Activated T-helper 1 cell treated with anti-CD3 and anti-CD28 coated beads, Interleukin-12 subunit alpha, Interleukin-12 subunit beta, Interleukin-2, Interleukin-4 antibody, amounts not matched to agents 30 ng/mL and 10 ng/mL and 1 ng/mL, durations not matched to agents 14 hours and 24 hours and 36 hours (primary cell): ENCODE results near the gene NATD1. TPM values are rescaled to one million over a fixed set of nuclear protein-coding genes. Genes with fewer than 3 reads are reported as not detected.
A peak's percentile ranks its signal among the peaks of the same experiment; 100 is the strongest.

Source experiments
- DNase-seq: peaks from one replicate; pipeline ENCODE4 v3.0.0; 2021; ENCODE audit warnings: low spot score
- H3K27ac Mint-ChIP-seq: one replicate; pipeline ENCODE4 v1.8.0; 2021; ENCODE audit warnings: mild to moderate bottlenecking, mixed read lengths
- H3K27me3 Mint-ChIP-seq: one replicate; pipeline ENCODE4 v1.8.0; 2022; ENCODE audit warnings: mild to moderate bottlenecking, moderate library complexity, mixed read lengths; ENCODE audit not compliant: insufficient read depth
- H3K36me3 Mint-ChIP-seq: one replicate; pipeline ENCODE4 v1.8.0; 2021; ENCODE audit warnings: low read depth, mixed read lengths
- H3K4me1 Mint-ChIP-seq: one replicate; pipeline ENCODE4 v1.8.0; 2021; ENCODE audit warnings: low read depth, mixed read lengths
- H3K4me3 Mint-ChIP-seq: one replicate; pipeline ENCODE4 v1.8.0; 2021; ENCODE audit warnings: mild to moderate bottlenecking, moderate library complexity, mixed read lengths
- H3K9me3 Mint-ChIP-seq: one replicate; pipeline ENCODE4 v1.8.0; 2021; ENCODE audit warnings: mixed read lengths
- intact Hi-C: fragments of 100-400 bp; cut with micrococcal nuclease; formaldehyde crosslinking; loops from one replicate; pipeline ENCODE4 v1.15.1; 2024
- total RNA-seq: library from RNA; stranded (reverse); gene quantifications from 2 replicates; pipeline ENCODE4 v1.2.3, GENCODE V29; 2022

NATD1 gene
- total RNA-seq, 1 donor from 2014 or later: 1.6 TPM

GRCh38 chr17:21295036-21295952 is 42.1 kb upstream of the NATD1 start:
- Mint-ChIP-seq H3K36me3 (peaks cover 13% of the 10 kb centered on the region), H3K27me3 (no peaks in the 10 kb centered on the region), H3K27ac (no peak overlapping the region)

DNA sequence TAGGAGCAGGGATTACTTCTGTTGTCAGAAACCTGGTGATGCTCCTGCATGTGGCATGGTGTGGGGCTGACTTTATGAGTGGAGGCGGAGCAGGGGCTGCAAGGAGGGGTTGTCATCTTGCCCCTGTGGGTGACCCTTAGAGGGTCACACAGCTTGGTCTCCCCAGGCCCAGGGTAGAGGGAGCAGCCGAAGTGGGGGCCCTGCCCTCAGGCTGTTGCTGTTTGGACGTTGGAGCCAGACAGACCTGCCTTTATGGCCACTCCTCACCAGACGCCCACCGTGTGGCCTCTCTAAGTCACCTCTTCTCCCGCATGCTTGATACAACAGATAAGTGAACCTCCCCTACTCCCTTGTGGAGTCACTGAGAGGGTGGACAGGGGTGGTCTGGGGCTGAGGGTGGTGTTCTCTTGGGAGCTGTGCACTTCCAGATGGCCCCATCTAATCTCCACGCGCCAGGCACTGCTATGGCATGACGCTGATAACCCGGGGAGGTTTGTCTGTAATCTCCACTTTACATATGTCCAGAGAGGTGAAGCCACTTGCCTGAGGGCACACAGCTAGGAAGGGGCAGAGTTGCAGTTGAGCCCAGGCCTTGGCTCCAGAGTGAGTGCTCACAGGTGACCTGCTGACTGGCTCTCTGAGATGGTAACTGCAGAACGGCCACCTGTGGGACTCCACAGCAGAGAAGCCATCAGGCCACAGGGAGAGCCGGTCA is 41.3 kb upstream of the NATD1 start:
- intact Hi-C loops: no loop called here
- no peak for DNase-seq
- Mint-ChIP-seq H3K4me1 (peaks cover 5% of the 10 kb centered on the region), H3K36me3 (peaks cover 9% of the 10 kb centered on the region), H3K27ac (no peak overlapping the region), H3K4me3 (no peak overlapping the region), H3K9me3 (peaks cover 5% of the 10 kb centered on the region), H3K27me3 (no peaks in the 10 kb centered on the region)

More at GRCh38 chr17:21295036-21295952, 42.1 kb upstream of the NATD1 start:
- Mint-ChIP-seq H3K4me1 (peaks cover 5% of the 10 kb centered on the region), H3K4me3 (no peak overlapping the region), H3K9me3 (peaks cover 5% of the 10 kb centered on the region)
- intact Hi-C loops: no loop called here
- DNase-seq: no peak

- Mint-ChIP-seq H3K36me3 (peaks cover 9% of the 10 kb centered on the region), H3K27ac (no peak overlapping the region), H3K4me1 (peaks cover 9% of the 10 kb centered on the region), H3K4me3 (no peak overlapping the region), H3K27me3 (no peaks in the 10 kb centered on the region), H3K9me3 (peaks cover 5% of the 10 kb centered on the region)
- no peak for DNase-seq
- intact Hi-C loops: no loop called here
These were observed 40.6 kb upstream of the NATD1 start for GRCh38 chr17:21293831-21294210.

DNA sequence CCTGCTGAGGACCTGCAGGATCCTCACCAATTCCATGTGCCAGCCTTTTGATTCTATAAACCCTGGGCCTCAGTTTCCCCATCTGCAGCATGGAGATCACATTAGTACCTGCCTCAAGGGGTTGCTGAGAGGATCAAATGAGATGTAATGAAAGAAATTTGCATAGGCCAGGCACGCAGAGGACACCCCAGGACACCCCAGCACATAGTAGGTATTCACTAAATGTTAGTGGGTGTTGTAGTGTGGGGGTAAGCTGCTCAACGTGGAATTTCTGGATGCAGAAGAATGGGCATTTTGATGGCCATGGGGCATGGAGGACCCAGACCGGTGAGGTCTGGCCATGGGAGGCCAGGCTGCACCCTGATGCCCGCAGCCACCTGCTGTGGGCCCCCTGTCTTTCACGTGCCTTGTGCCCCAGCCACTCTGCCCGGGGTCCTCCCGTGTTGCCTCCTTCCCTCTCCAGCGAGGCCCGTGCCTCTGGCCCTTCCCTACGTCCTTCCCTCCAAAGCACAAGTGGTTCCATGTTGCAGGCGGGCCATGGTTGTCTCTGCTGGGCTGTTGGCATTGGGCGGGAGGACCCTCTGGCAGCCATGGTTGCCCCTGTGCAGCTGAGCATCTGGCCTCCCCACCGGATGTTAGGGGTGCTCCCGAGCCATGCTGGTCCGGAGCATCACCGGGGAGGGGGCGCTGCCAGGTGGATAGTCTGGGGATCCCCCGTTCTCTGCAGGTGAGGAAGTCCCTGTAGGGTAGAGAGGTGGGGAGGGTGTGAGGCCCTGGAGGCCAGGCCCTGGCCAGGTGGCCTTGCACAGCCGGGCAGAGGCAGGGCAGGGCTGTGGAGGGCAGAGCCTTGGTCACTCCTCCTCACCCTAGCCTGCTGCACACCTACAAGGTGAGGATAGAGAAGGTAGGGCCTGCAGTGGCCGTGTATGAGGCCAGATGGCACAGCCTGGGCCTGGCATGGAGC is 39.9 kb upstream of the NATD1 start:
- intact Hi-C loops: no loop called here
- Mint-ChIP-seq H3K27me3 (no peaks in the 10 kb centered on the region), H3K27ac (no peak overlapping the region), H3K36me3 (peaks cover 10% of the 10 kb centered on the region), H3K4me3 (no peak overlapping the region), H3K4me1 (peaks cover 15% of the 10 kb centered on the region), H3K9me3 (peaks cover 5% of the 10 kb centered on the region)
- no peak for DNase-seq

DNA sequence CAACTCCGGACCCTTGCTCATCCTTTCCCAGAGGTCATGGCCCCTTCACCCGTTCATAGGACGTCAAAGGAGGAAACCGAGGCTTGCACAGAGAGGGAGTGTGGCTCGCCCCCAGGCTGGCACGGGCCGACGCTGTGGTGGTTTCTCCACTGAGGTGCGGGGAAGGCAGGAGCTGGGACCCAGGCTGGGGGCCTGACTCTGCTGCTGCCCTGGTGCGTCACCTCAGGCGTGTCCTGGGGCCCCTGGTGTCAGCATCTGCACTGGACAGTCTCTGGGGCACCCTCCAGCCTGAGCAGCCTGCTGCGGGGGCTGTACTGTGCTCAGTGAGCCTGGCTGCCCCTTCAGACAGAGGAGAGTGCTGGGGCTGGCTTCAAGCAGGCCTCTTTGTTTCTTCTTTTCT is 38.7 kb upstream of the NATD1 start:
- Mint-ChIP-seq H3K4me1 (peaks cover 26% of the 10 kb centered on the region), H3K9me3 (peaks cover 5% of the 10 kb centered on the region), H3K4me3 (no peak overlapping the region), H3K36me3 (peaks cover 16% of the 10 kb centered on the region), H3K27ac (no peak overlapping the region), H3K27me3 (no peaks in the 10 kb centered on the region)
- no peak for DNase-seq
- intact Hi-C loops: no loop called here

GRCh38 chr17:21291357-21291756 is 38.1 kb upstream of the NATD1 start:
- peaks cover 26% of the 10 kb centered on the region for H3K4me1 Mint-ChIP-seq
- DNase-seq: no peak
- H3K36me3 Mint-ChIP-seq: peaks cover 17% of the 10 kb centered on the region
- no peaks in the 10 kb centered on the region for H3K27me3 Mint-ChIP-seq
- intact Hi-C loops: no loop called here
- H3K9me3 Mint-ChIP-seq: peaks cover 5% of the 10 kb centered on the region
- H3K27ac Mint-ChIP-seq: no peak overlapping the region
- H3K4me3 Mint-ChIP-seq: no peak overlapping the region

DNA sequence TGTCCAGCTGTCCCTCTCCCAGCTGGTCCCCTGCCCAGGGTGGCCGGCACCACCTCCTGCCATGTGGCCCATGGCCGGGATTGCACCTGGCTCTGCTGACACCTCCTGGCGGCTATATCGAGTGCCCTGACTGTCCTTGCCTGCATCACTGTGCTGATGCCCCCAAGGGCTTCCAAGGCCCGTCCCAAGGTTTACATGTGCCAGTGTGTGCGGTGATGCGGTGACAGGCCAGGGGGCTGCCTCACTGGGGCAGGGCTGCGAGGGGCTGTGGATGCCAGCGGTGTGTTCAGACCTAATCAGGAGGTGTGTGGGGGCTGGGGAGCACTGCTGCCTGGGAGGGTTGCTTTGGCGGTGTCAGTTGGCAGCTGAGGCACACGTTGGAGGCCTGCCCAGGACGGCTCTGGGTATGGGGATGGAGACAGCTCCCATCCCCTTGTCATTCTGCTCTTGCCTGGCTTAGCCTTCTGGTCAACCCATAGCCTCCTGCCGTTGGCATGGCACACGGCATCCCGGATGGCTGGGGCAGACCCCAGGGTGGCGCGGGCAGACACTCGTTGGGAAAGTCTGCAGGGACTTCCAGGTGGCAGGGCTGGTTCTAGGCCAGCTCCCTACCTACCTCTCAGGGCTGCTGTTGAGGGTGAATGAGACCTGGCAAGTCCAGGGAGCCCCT is 36.8 kb upstream of the NATD1 start:
- DNase-seq: no peak
- H3K36me3 Mint-ChIP-seq: peaks cover 24% of the 10 kb centered on the region
- no peaks in the 10 kb centered on the region for H3K27me3 Mint-ChIP-seq
- peak overlapping the region; percentile 23 for H3K27ac Mint-ChIP-seq
- no peak overlapping the region for H3K4me3 Mint-ChIP-seq
- intact Hi-C loops: loop anchor here (10.0 kb wide), 1 partner anchor 1315 kb away; the partner anchor contains the start of gene AKAP10
- H3K9me3 Mint-ChIP-seq: peaks cover 5% of the 10 kb centered on the region
- H3K4me1 Mint-ChIP-seq: peaks cover 26% of the 10 kb centered on the region

DNA sequence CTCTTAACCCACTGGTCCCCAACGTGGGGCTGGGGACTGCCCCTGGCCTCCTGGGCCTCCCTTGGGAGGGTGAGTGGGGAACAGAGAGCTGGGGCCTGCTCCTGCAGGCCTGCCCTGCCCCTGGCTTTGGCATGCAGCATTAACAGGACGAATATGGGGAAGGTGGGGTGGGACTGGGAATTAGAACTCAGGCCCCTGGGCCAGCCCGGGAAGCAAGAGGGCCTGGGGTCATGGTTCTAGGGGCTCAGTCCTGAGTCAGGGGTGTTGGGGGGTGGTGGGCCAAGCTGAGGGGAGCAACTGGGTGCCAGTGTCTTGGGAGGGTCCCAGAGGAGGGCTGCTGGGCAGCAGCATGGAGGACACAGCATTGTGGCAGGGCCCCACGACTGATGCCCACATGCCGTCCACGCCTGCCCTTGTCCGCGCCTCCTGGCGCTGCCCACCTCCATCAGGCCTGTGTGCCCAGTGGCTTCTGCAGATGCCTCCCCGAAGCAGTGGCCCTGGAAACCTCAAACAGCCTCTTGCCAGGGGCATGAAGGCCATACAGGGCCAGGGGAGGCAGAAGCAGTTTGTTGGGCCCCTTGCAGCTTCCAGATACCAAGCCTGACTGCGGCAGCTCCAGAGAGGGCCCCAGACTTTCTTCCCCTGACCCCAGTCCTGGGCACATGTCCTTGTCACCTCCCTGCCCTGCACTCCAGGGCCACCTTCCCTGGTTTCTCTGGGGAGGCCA is 36.1 kb upstream of the NATD1 start:
- H3K4me3 Mint-ChIP-seq: peak overlapping the region; percentile 100
- intact Hi-C loops: loop anchor here (10.0 kb wide), 1 partner anchor 1315 kb away; the partner anchor contains the start of gene AKAP10
- H3K36me3 Mint-ChIP-seq: peaks cover 24% of the 10 kb centered on the region
- no peaks in the 10 kb centered on the region for H3K27me3 Mint-ChIP-seq
- peak overlapping the region; percentile 96 for H3K27ac Mint-ChIP-seq
- no peaks in the 10 kb centered on the region for H3K9me3 Mint-ChIP-seq
- DNase-seq: no peak
- H3K4me1 Mint-ChIP-seq: peaks cover 21% of the 10 kb centered on the region

DNA sequence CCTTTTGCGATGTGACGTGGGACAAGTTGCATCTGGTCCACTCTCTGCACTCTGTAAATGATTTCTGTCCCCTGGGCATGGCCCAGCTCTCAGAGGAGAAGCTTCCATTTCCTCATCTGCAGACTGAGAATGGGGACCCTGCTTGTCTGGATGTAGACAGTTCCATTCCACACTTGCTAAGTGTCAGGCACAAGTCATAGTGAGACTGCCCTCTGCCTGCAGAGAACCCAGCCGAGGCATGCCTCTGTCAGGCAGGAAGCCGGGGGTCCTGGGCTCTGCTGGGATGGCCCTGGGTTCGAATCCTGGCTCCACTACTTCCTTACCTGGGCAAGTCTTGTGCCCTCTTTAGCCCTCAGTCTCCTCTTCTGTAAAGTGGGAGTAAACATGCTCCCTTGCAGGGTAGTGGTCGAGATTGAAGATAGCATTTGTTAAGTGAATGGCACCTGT is 35.4 kb upstream of the NATD1 start:
- Mint-ChIP-seq H3K4me3 (peak overlapping the region; percentile 100), H3K27ac (peak overlapping the region; percentile 96)
- no peak for DNase-seq

DNA sequence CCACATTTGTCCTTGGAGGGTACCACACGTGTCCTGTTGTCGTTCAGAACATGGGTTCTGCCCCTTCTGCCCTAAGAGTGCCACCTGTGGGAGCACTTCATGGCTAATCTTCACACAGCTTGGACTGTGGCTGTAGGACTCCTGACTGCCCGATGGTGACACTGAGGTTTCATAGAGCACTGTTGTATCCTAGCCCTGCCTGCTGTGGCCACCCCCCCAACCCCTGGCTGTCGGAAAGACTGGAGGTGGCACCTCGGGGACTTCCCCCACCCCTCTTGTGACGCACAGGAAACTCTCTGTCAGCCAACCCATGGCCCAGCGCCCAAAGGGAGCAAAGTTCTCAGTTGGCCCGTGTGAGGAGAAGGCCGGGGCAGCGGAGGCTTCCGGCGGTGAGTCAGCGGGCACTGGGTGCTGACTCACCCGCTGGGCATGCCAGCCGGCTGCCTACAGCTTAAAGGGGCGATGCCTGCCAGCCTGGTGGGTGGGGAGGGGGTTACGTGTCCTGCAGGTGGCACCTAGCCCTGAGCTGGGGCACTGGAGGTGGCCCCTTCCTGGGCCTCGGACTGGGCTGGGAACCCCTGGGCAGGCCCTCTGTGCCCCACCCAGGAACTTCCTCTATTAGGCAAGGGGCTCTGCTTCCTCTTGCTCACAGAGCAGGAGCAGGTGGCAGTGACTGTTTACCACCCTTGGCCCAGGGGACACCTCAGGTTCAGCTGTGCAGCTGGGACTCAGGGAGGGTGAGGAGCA is 34.7 kb upstream of the NATD1 start:
- H3K4me1 Mint-ChIP-seq: peaks cover 21% of the 10 kb centered on the region
- intact Hi-C loops: loop anchor here (1.0 to 10.0 kb wide), 5 partner anchors 35 to 1313 kb away; partner anchors contain the start of genes AKAP10, DHRS7B, NATD1 and USP22
- H3K36me3 Mint-ChIP-seq: peaks cover 24% of the 10 kb centered on the region
- H3K27ac Mint-ChIP-seq: peak overlapping the region; percentile 96
- peak; percentile 90 for DNase-seq
- peak overlapping the region; percentile 100 for H3K4me3 Mint-ChIP-seq
- no peaks in the 10 kb centered on the region for H3K9me3 Mint-ChIP-seq
- H3K27me3 Mint-ChIP-seq: peaks cover 1% of the 10 kb centered on the region

More for the DNA sequence above, 35.4 kb upstream of the NATD1 start:
- H3K27me3 Mint-ChIP-seq: no peaks in the 10 kb centered on the region
- no peaks in the 10 kb centered on the region for H3K9me3 Mint-ChIP-seq
- intact Hi-C loops: loop anchor here (1.0 to 10.0 kb wide), 4 partner anchors 35 to 1314 kb away; partner anchors contain the start of genes AKAP10, DHRS7B and NATD1
- H3K4me1 Mint-ChIP-seq: peaks cover 21% of the 10 kb centered on the region
- H3K36me3 Mint-ChIP-seq: peaks cover 24% of the 10 kb centered on the region
